ENCODE measurements around the gene BPI. TPM values are rescaled to one million over a fixed set of nuclear protein-coding genes. Genes with fewer than 3 reads are reported as not detected.
"Not testable (repeated sequence)": the region's sequence is repeated elsewhere in the genome, so short reads cannot be mapped to it uniquely, and the experiment has no call there.

The BPI gene
- total RNA-seq, 3 donors from 2014 or later = not detected

DNA sequence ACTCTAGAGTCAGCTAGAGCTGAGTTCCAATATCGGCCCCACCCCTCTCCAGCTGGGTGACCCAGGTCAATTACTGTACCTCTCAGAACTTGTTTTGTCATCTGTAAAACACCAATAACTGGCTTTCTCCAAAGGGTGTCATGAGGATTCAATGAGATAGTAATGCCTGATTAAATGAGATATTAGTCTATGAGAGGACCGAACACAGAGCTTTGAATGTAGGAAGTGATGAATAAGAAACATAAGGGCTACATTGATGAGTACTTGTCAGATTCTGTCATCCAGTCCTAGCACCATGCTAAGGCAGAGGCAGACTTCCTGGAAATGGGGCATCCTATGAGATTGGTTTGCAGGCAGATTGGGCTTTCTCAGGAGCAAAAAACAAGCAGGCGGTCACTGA is 20.2 kb downstream of the BPI start:
- Mint-ChIP-seq H3K4me3 (no peak overlapping the region), H3K36me3 (ENCODE audit: insufficient read depth) (no peaks in the 10 kb centered on the region), H3K9me3 (no peaks in the 10 kb centered on the region), H3K27me3 (ENCODE audit: low read depth) (peaks cover 21% of the 10 kb centered on the region), H3K4me1 (ENCODE audit: low read depth) (no peaks in the 10 kb centered on the region)
- DNase-seq = no peak
- ATAC-seq = no peak

DNA sequence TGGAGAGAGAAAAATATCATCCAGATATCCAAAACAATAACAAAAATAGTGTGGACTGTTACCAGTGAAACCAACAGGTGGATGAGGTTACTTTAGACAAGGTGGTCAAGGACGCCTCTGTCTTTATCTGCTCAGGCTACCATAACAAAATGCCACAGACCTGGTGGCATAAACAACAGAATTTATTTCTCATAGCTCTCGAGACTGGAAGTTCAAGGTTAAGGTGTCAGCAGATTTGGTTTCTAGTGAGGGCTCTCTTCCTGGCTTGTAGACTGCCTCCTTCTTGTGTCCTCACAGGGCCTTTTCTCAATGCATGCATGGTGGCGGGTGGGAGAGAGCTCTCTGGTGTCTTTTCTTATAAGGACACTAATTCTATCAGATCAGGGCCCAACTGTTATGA is 21.2 kb downstream of the BPI start:
- Mint-ChIP-seq H3K4me1 (ENCODE audit: low read depth) (no peaks in the 10 kb centered on the region), H3K9me3 (no peaks in the 10 kb centered on the region), H3K27me3 (ENCODE audit: low read depth) (peaks cover 17% of the 10 kb centered on the region), H3K4me3 (no peak overlapping the region), H3K36me3 (ENCODE audit: insufficient read depth) (no peaks in the 10 kb centered on the region)
- no peak for DNase-seq
- ATAC-seq = no peak

DNA sequence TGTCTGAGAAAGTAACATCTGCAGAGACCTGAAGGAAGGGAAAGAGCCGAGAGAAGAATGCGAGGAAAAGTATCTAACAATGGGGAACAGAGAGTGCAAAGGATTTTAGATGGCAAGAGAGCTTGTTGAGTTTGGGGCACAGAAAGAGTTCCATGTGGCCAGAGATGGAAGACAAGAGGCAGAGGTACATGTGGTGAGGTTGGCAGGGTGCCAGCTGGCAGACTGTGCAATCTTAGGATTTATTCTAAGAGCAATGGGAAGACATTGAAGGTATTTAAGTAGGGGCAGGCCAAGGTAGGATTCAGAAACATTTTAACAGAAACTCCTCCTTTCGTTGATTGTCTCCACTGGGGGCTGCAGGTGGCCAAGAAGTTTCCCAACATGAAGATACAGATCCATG is 21.9 kb downstream of the BPI start:
- H3K27me3 Mint-ChIP-seq (ENCODE audit: low read depth) = peaks cover 12% of the 10 kb centered on the region
- H3K9me3 Mint-ChIP-seq = no peaks in the 10 kb centered on the region
- DNase-seq (no peak), ATAC-seq (no peak)
- no peaks in the 10 kb centered on the region for H3K4me1 Mint-ChIP-seq (ENCODE audit: low read depth)
- H3K36me3 Mint-ChIP-seq (ENCODE audit: insufficient read depth) = no peaks in the 10 kb centered on the region
- no peak overlapping the region for H3K4me3 Mint-ChIP-seq

DNA sequence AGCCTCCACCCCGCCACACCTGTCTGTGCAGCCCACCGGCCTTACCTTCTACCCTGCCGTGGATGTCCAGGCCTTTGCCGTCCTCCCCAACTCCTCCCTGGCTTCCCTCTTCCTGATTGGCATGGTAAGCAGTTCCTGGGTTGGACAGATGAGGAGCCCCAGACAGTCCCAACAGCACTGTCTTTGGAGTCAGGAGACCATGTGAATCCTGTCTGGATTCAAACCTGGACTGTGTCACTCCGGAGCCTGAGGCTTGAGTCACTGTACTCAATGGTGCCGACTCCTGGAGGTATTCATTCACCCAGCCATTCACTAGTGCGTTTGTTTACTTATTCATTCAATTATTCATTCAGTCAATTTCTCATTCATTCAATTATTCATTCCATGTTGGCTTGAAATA is 22.4 kb downstream of the BPI start:
- Mint-ChIP-seq H3K4me3 (no peak overlapping the region), H3K4me1 (ENCODE audit: low read depth) (no peaks in the 10 kb centered on the region), H3K36me3 (ENCODE audit: insufficient read depth) (no peaks in the 10 kb centered on the region), H3K9me3 (no peaks in the 10 kb centered on the region), H3K27me3 (ENCODE audit: low read depth) (peaks cover 11% of the 10 kb centered on the region)
- no peak for DNase-seq
- no peak for ATAC-seq

DNA sequence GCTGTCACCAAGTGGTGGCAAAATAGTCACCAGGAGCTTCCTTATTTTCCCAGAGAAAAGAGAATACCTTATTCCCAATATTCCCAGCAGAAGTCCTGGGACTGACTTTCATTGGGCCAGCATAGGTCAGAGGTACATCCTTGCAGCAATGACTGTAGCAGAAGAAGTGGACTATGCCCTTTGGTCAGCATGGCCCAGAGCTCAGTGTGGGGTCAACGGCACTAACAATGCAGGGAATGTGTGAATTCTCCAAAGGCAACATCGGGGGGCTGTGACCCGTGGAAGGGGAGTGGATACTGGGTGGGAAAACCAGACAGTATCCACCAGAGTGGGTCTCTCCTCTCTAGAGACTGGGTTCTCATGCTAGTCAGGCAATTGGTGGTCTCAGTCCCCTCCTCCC is 26.7 kb downstream of the BPI start:
- ATAC-seq = no peak
- no peak for DNase-seq
- Mint-ChIP-seq H3K4me1 (ENCODE audit: low read depth) (no peaks in the 10 kb centered on the region), H3K36me3 (ENCODE audit: insufficient read depth) (no peaks in the 10 kb centered on the region), H3K4me3 (no peak overlapping the region), H3K27me3 (ENCODE audit: low read depth) (peaks cover 6% of the 10 kb centered on the region), H3K9me3 (no peaks in the 10 kb centered on the region)

DNA sequence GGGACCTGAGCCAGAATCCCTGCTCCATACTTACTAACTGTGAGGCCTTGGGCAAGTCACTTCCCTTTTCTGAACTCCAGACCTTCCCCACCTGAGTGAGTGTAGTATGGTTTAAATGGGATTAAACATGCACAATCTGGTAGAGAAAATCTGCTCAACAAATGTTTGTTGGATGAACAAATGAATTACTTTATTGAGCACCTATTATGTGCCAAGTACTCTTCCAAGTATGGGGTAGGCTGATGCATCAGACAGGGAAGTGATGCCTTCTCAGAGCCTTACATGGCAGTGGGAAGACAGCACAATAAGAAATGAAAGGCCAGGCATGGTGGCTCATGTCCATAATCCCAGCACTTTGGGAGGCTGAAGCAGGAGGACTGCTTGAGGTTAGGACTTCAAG is 27.3 kb downstream of the BPI start:
- peaks cover 9% of the 10 kb centered on the region for H3K27me3 Mint-ChIP-seq (ENCODE audit: low read depth)
- H3K4me1 Mint-ChIP-seq (ENCODE audit: low read depth) = no peaks in the 10 kb centered on the region
- H3K9me3 Mint-ChIP-seq = no peaks in the 10 kb centered on the region
- H3K4me3 Mint-ChIP-seq = no peak overlapping the region
- H3K36me3 Mint-ChIP-seq (ENCODE audit: insufficient read depth) = no peaks in the 10 kb centered on the region
- ATAC-seq = no peak
- no peak for DNase-seq

DNA sequence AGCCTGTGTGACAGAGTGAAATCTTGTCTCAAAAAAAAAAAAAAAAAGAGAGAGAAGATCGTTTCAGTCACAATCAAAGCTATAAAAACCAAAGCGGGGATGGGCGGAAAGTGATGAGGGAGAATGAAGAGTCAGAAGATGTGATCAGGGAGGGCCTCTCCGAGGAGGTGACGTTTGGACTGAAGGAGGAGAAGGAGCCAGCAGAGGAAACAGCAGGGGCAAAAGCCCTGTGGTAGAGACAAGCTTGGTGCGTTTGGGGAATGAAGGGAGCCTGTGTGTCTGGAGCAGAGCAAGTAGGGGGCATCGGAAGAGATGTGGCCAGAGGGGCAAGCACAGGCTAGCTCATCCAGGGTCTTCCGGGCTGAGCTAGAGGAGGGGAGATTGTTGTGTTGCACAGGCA is 27.9 kb downstream of the BPI start:
- Mint-ChIP-seq H3K4me3 (no peak overlapping the region), H3K27me3 (ENCODE audit: low read depth) (peaks cover 12% of the 10 kb centered on the region)

DNA sequence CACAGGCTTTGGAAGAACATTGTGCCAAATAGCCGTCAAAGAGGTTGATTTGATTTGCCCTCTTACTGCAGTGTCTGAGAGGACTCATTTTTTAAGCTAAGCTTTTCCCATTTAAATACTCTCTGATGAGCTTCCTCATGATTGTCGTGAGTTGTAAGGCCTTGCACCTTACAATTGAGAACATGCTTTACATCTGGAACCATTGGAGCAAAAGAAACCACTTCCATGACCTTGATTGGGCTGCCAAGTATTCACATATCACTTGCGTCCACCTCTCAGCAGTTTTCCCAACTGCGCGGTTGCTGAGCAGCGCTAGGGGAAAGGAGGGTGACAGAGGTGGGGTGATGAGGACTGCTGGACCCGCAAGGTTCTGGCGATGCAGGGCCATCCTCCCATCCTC is 30.1 kb downstream of the BPI start:
- peaks cover 2% of the 10 kb centered on the region for H3K36me3 Mint-ChIP-seq (ENCODE audit: insufficient read depth)
- peaks cover 8% of the 10 kb centered on the region for H3K9me3 Mint-ChIP-seq
- no peak for DNase-seq
- H3K4me1 Mint-ChIP-seq (ENCODE audit: low read depth) = no peaks in the 10 kb centered on the region
- no peak overlapping the region for H3K4me3 Mint-ChIP-seq
- no peak for ATAC-seq
- peaks cover 17% of the 10 kb centered on the region for H3K27me3 Mint-ChIP-seq (ENCODE audit: low read depth)

More for the DNA sequence above, 27.9 kb downstream of the BPI start:
- no peak for ATAC-seq
- H3K9me3 Mint-ChIP-seq = no peaks in the 10 kb centered on the region
- no peaks in the 10 kb centered on the region for H3K4me1 Mint-ChIP-seq (ENCODE audit: low read depth)
- no peaks in the 10 kb centered on the region for H3K36me3 Mint-ChIP-seq (ENCODE audit: insufficient read depth)
- no peak for DNase-seq

DNA sequence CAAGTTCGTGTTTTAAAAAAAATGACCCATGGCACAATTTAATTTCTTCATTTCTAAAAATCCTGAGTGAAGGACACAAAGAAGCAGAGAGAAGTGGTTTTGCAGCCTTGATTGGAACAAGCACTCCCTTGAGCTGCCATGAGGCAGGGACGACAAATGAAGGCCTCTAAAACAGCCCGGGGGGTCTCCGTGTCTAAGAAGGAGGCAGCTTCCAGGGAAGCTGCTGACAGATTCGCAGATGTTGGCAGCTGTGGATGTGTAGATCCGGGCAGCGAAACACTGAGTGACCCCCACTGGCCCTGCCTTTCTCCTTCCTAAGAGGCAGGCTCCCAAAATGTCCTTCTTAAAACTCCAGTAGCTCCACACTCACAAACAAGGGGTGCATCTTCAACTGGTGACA is 32.8 kb downstream of the BPI start:
- Mint-ChIP-seq H3K9me3 (peaks cover 8% of the 10 kb centered on the region), H3K4me1 (ENCODE audit: low read depth) (no peaks in the 10 kb centered on the region), H3K27me3 (ENCODE audit: low read depth) (peaks cover 22% of the 10 kb centered on the region), H3K4me3 (no peak overlapping the region), H3K36me3 (ENCODE audit: insufficient read depth) (peaks cover 2% of the 10 kb centered on the region)
- no peak for DNase-seq
- ATAC-seq = no peak

DNA sequence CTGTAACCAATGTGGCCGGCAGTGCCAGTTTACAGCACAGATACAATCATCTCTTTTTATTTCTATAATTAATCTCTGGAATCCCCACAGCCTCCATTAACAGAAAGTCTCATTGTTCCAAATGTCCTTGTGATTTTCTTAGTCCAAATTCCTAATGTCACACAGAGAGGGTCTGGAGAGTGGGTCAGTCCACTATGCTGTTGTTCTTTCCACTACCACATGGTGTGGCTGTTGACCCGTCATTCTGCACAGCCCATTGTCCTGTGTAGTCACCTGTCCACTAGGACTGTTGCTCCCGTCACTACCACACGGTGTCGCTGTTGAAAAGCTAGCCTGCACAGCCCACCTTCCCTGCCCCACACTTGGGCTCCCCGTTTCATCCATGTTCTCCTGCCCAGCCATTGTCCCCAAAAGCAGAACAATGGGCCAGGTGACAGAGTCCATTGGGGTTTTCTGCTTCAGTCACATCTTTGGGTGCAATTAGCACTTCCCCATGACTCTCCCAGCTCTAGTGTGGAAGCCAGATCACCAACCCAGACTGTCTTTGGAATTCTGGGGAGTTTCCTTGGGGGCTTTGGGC is 33.7 kb downstream of the BPI start:
- Mint-ChIP-seq H3K27me3 (ENCODE audit: low read depth) (peaks cover 22% of the 10 kb centered on the region), H3K36me3 (ENCODE audit: insufficient read depth) (peaks cover 2% of the 10 kb centered on the region), H3K4me1 (ENCODE audit: low read depth) (no peaks in the 10 kb centered on the region), H3K9me3 (peaks cover 8% of the 10 kb centered on the region), H3K4me3 (no peak overlapping the region)
- ATAC-seq = no peak
- no peak for DNase-seq

DNA sequence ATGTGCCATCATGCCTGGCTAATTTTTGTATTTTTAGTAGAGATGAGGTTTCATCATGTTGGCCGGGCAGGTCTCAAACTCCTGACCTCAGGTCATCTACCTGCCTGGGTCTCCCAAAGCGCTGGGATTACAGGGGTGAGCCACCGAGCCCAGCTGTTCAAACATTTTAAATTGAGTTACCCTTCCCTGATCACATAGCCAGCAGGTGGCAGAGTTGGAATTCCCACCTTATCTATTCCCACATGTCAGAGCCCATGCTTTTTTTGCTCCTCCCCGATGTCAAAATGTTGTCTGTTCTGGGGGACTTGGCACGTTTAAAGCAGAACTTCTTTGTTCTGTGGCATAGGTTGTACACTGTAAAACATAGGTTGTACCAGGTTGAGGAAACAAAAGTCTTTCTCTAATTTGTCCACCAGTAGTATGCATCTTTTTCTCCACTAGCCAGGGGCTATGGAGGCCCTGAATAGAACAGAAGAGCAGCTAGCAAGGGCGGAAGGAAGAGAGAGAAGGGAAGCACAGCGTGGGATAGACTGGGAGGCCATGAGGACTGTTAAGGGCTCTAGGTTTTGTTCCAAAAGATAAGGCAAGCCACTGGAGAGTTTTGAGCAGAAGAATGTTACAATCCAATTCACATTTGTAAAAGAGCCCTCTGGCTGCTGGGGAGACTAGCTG is 35.0 kb downstream of the BPI start:
- H3K4me3 Mint-ChIP-seq = no peak overlapping the region
- peaks cover 8% of the 10 kb centered on the region for H3K9me3 Mint-ChIP-seq
- H3K27me3 Mint-ChIP-seq (ENCODE audit: low read depth) = peaks cover 21% of the 10 kb centered on the region
- H3K36me3 Mint-ChIP-seq (ENCODE audit: insufficient read depth) = peaks cover 2% of the 10 kb centered on the region
- no peak for DNase-seq
- no peaks in the 10 kb centered on the region for H3K4me1 Mint-ChIP-seq (ENCODE audit: low read depth)
- ATAC-seq = no peak

DNA sequence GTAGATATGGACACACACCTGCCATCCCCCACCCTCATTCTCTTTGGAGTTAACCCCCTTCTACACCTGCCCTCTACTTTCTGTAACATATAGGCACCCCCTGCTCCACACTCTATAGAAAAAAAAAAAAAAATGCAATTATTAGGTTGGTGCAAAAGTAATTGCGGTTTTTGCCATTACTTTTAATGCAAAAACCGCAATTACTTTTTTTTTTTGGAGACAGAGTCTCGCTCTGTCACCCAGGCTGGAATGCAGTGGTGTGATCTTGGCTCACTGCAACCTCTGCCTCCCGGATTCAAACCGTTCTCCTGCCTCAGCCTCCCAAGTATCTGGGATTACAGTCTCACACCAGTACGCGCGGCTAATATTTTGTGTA is 35.6 kb downstream of the BPI start:
- H3K9me3 Mint-ChIP-seq; H3K4me1 Mint-ChIP-seq (ENCODE audit: low read depth); DNase-seq; H3K36me3 Mint-ChIP-seq (ENCODE audit: insufficient read depth); ATAC-seq; H3K4me3 Mint-ChIP-seq: not testable (repeated sequence)
- H3K27me3 Mint-ChIP-seq (ENCODE audit: low read depth) = peaks cover 22% of the 10 kb centered on the region

DNA sequence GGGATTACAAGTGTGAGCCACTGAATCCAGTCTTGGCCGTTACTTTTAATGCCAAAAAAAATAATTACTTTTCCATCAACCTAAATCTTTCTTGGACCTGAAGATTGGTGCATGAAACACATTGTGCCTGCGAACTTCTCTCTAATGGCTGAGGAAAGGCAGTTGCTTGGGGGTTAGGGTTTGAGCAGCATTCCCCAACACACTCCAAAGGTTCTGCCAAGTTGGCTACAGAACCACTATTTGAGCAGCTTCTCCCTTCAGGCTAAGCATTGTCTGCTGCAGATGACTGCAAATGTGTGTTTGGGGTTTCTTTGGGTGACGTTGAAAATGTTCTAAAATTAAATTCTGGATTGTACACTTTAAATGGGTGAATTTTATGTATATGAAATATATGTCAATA is 36.0 kb downstream of the BPI start:
- no peak for ATAC-seq
- peaks cover 2% of the 10 kb centered on the region for H3K36me3 Mint-ChIP-seq (ENCODE audit: insufficient read depth)
- no peak for DNase-seq
- H3K4me1 Mint-ChIP-seq (ENCODE audit: low read depth) = no peaks in the 10 kb centered on the region
- peaks cover 8% of the 10 kb centered on the region for H3K9me3 Mint-ChIP-seq
- H3K27me3 Mint-ChIP-seq (ENCODE audit: low read depth) = peaks cover 24% of the 10 kb centered on the region
- no peak overlapping the region for H3K4me3 Mint-ChIP-seq

DNA sequence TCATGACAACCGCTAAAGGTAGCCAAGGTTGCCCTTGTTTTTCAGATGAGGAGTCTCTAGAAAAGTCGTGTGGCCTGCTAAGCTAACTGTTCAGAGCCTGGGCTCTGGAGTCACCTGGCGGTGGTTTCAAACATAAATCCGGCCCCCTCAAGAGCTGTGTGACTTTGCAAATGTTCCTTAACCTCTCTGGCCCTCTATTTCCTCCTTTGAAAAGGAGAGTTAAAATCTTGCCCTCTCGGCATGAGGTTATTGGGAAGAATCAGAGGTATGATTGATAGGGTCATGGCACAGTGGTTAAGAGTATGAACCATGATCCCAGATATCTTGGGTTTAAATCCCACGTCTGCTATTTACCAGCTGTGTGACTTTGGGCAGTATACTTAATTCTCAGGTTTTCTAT is 36.7 kb downstream of the BPI start:
- no peak for ATAC-seq
- Mint-ChIP-seq H3K27me3 (ENCODE audit: low read depth) (peaks cover 24% of the 10 kb centered on the region), H3K4me3 (no peak overlapping the region), H3K4me1 (ENCODE audit: low read depth) (no peaks in the 10 kb centered on the region), H3K36me3 (ENCODE audit: insufficient read depth) (peaks cover 2% of the 10 kb centered on the region), H3K9me3 (peaks cover 8% of the 10 kb centered on the region)
- no peak for DNase-seq

DNA sequence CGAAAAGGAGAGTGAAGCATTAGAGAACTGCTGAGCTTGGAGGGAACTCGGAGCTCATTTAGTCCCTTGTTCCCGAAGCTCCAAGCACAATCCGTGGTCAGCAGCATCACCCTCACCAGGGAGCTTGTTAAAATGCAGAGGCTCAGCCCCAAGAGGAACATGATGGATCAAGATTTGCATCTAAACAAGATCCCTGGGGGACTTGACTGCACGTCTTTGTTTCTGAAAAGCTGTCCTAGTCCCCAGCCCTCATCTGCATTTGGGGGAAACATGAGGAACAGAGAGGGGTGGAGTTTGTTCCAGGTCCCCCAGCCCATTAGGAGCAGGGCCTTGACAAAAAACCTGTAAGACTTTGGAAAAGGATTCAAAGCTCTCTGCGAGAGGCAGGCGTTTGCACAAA is 38.3 kb downstream of the BPI start:
- Mint-ChIP-seq H3K4me1 (ENCODE audit: low read depth) (no peaks in the 10 kb centered on the region), H3K4me3 (no peak overlapping the region), H3K9me3 (peaks cover 8% of the 10 kb centered on the region), H3K27me3 (ENCODE audit: low read depth) (peaks cover 15% of the 10 kb centered on the region), H3K36me3 (ENCODE audit: insufficient read depth) (peaks cover 2% of the 10 kb centered on the region)
- ATAC-seq (no peak), DNase-seq (no peak)

All from activated T-cell treated with anti-CD3 and anti-CD28 coated beads, Interleukin-2, amount 50 U/mL, for 4 hours (primary cell).